NOMO-1 treated with DMSO at 0.1 percent for 48 hours (cell line): ENCODE results near the gene ZNF600.
"Not testable (repeated sequence)": the region's sequence is repeated elsewhere in the genome, so short reads cannot be mapped to it uniquely, and the experiment has no call there.

ENCODE experiments used
- DNase-seq: peaks from one replicate; lab custom pipeline; 2025; ENCODE audit not compliant: unreplicated experiment; lab: John Stamatoyannopoulos, UW

ZNF600 gene

DNA sequence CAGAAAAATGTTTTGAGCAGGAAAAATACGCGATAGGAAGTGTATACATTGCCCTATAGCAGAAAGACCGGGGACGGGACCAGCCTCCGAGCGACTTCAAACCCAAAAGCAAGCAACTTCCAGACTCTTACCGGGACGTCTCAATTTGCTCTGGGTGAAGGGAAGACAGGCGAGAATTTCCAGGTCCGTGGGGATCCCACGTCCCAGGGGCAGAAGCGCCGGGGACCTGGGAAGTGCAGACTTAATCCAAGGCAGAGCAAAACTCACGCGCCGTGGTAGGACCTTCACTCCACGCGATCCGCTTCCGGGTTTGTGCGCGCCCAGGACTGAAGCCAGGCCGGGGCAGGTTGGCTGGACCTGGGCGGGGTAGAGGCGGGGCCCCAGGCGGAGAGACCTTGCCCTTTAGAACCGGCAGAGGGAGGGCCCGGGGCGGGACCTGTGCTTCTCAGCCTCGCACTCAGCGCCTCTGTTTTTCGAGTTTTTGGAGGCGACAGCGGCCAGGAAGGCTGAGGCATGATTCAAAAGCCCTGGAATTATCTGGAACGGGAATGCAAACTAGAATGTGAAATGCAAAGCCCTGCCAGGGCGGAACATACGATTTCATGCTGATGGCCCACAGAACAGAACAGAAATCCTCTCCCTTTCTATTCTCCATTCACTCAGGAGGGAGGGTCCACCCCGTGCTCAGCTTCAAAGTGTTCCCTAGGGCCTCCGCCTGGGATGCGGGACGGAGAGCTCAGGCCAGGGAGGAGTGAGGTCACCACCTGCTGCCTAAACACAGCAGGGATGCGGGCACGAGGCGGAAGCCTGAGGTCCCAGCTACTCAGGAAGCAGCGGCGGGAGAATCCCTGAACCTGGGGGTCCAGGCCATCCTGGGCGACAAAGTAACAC, at the start of gene ZNF600:
Gene ZNF600 (minus strand): TSS at position 328 of the 891 bp plus-strand sequence. CDS start 7,903 bp downstream, outside the sequence.
- peak; percentile 83 for DNase-seq

DNA sequence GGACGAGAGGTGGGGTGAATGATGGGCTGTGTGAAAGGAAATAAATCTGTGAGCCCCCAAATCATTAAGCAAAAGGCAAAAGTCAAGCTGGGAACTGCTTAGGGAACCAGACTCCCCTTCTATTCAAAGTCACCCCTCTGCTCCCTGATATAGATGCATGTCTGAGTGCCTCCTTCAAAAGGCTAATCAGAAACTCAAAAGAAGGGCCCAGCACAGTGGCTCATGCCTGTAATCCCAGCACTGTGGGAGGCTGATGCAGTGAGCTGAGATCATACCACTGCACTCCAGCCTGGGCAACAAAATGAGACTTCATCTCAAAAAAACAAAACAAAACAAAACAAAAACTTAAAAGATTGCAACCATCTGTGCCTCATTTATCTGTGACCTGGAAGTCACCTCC, 47.7 kb upstream of the ZNF600 start:
- not testable (repeated sequence) for DNase-seq

DNA sequence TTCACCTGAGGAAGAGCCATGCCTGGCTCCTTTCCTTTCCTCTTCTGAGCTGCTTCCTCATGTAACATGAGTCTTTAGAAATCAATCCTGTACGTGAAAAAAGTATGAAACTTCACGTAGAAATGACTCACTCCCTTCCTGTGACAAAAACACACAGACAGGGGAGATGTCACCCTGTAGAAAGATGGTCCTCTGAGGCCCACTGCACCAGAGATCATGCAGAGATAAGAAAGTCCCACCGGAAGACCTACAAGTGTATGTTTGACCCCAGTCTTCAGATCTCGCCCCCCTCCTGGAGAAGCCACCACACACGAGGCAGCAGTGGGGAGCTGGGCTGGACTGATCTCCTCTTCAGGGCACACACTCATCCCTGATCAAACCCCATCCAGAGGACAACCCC, 47.0 kb upstream of the ZNF600 start:
- not testable (repeated sequence) for DNase-seq

- not testable (repeated sequence) for DNase-seq
Measured at GRCh38 chr19:52829866-52830265, 43.3 kb upstream of the ZNF600 start.

GRCh38 chr19:52825765-52826164, 39.2 kb upstream of the ZNF600 start:
- DNase-seq = no peak

DNA sequence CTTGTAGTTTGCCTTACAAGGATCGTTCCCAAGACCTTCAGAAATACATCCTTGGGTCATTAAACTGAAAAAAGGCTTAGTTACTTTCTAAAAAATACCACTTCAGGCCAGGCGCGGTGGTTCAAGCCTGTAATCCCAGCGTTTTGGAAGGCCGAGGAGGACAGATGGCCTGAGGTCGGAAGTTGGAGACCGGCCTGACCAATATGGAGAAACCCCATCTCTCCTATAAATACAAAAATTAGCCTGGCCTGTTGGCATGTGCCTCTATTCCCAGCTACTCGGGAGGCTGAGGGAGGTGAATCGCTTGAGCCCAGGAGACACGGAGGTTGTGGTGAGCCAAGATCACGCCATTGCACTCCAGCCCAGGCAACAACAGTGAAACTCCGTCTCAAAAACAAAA, 37.1 kb upstream of the ZNF600 start:
- no peak for DNase-seq

- peak; percentile 9 for DNase-seq
Measured at GRCh38 chr19:52821204-52821960, 34.8 kb upstream of the ZNF600 start, which contains the start of gene ZNF28. Gene ZNF28, minus strand, starts transcription at chr19:52821633. Its CDS starts 3,675 bp downstream, at chr19:52817958.

- peak; percentile 14 for DNase-seq
Measured at GRCh38 chr19:52820472-52821203, 34.0 kb upstream of the ZNF600 start.

DNA sequence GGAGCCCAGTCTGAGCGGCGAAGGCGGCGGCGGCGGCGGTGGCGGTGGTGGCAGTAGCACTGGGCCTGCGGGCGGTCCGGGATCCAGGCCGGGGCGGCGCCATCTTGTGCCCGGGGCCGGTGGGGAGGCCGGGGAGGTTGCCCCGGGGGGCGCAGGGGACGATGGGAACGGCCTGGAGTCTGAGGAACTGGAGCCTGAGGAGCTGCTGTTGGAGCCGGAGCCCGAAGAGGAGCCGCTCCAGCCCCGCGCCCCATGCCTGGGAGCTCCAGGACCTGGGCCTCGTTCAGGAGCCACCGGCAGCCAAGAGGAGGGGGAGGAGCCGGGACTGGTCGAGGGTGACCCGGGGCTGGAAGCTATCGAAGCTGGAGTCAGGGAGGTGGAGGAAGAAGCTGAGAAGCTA, 23.2 kb upstream of the ZNF600 start:
- DNase-seq = no peak

GRCh38 chr19:52799950-52800640, 13.5 kb upstream of the ZNF600 start:
- not testable (repeated sequence) for DNase-seq

GRCh38 chr19:52789440-52789839, 2.8 kb upstream of the ZNF600 start:
- no peak for DNase-seq

DNA sequence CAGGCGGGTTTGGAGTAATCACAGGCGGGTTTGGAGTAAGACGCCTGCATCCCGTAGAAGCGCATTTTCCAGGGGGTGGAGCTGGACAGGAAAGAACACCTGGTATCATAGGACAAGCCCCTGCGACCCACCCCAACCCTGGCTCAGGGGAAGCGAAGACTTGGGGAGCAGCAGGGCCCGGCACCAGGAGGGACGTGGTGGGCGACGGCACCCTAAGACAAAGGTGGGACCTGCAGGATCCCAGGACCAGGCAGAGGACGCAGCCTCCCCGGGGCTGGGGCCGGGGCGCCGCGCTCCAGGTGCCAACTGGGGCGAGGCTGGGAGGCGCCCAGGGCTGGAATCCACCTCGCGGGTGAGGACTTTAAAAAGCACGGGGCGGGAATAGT, 520 bp downstream of the ZNF600 start:
- no peak for DNase-seq

GRCh38 chr19:52785506-52785905, 1.1 kb downstream of the ZNF600 start:
- DNase-seq = no peak

GRCh38 chr19:52782864-52783263, 3.7 kb downstream of the ZNF600 start:
- not testable (repeated sequence) for DNase-seq

DNA sequence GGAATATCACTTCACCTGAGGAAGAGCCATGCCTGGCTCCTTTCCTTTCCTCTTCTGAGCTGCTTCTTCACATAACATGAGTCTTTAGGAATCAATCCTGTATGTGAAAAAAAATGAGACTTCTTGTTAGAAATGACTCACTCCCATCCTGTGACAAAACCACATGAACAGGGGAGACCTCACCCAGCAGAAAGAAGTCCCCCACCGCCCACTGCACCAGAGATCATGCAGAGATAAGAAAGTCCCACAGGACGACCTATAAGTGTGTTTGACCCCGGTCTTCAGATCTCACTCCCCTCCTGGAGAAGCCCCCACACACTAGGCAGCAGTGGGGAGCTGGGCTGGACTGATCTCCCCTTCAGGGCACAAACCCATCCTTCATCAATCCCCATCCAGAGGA, 7.8 kb downstream of the ZNF600 start:
- no peak for DNase-seq

DNA sequence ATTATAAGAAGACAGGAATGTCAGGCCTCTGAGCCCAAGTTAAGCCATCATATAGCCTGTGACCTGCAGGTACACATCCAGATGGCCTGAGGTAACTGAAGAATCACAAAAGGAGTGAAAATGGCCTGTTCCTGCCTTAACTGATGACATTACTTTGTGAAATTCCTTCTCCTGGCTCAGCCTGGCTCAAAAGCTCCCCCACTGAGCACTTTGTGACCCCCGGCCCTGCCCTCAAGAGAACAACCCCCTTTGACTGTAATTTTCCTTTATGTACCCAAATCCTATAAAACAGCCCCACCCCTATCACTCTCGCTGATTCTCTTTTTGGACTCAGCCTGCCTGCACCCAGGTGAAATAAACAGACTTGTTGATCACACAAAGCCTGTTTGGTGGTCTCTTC, 30.1 kb downstream of the ZNF600 start:
- DNase-seq = not testable (repeated sequence)

GRCh38 chr19:52749780-52750179, 36.8 kb downstream of the ZNF600 start:
- DNase-seq = no peak

- peak; percentile 18 for DNase-seq
Measured at GRCh38 chr19:52748336-52748950, 38.1 kb downstream of the ZNF600 start.

DNA sequence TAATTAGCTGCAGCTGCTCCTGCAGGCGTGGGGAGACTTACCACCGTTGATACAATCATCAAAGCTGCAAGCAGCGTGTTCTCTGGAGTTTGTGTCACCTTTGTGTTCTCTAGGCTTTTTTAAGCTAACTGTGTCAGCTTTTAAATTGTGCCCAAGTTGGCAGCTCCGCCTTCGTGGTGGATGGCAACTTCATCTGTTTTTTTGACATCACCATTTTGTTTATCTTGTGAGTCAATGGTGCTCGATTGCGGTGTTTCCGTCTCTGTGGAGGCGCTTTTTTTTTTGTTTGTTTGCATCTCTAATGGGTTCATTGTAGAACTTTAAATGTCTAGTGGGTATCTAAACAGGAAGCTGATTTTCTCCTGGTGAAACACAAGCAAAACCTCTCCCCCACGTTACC, 40.7 kb downstream of the ZNF600 start:
- not testable (repeated sequence) for DNase-seq

GRCh38 chr19:52743091-52743490, 43.5 kb downstream of the ZNF600 start:
- DNase-seq = no peak
